Mucosa of descending colon (tissue), 3 donors: ENCODE measurements around the gene SMG1. TPM values are rescaled to one million over a fixed set of nuclear protein-coding genes. Genes with fewer than 3 reads are reported as not detected.

Experiments
- ATAC-seq: fragments of 200-7000 bp; cut with Tn5 transposase; one replicate; pipeline ENCODE4 v1.9.1; 2020; ENCODE audit warnings: mild to moderate bottlenecking, moderate library complexity
- DNase-seq, 3 donors: peaks; one replicate each; pipeline ENCODE4 v3.0.0-alpha.2; 2020
- H3K36me3 ChIP-seq: fragments of 200-600 bp; one replicate; pipeline ENCODE4 v1.8.0; 2021; ENCODE audit warnings: low read depth, mild to moderate bottlenecking
- H3K4me1 ChIP-seq: fragments of 200-600 bp; one replicate; pipeline ENCODE4 v1.8.0; 2021; ENCODE audit warnings: low read depth, mild to moderate bottlenecking
- H3K4me3 ChIP-seq: fragments of 200-600 bp; one replicate; pipeline ENCODE4 v1.8.0; 2021; ENCODE audit warnings: mild to moderate bottlenecking
- H3K9me3 ChIP-seq: fragments of 200-600 bp; one replicate; pipeline ENCODE4 v1.8.0; 2021; ENCODE audit warnings: mild to moderate bottlenecking
- CTCF ChIP-seq: fragments of 200-600 bp; IDR thresholded peaks from one replicate; pipeline ENCODE4 v1.8.0; 2022; ENCODE audit warnings: antibody characterized with exemption, mild to moderate bottlenecking
- intact Hi-C, 2 donors: fragments of 100-400 bp; cut with DNase I in 1 of 2; cut with micrococcal nuclease in 1 of 2; formaldehyde crosslinking; loops; one replicate each; pipeline versions ENCODE4 v1.11.0 to v1.11.1; 2022; cut with DNase I, micrococcal nuclease
- total RNA-seq, 3 donors: library from RNA; stranded (reverse); fragmentation: NEBNext Ultra II Directional in 2 of 3; extraction: Animal tissue kit (Norgen Biotek cat#: 25700) in 2 of 3; gene quantifications; one replicate each; pipeline versions ENCODE4 v1.2.1 to v1.2.4, GENCODE V29; 2021 to 2023
- donor health status: DM: no; HTN: no; CAD: no; lungs with moderate emphysema.
- donor health status: DM: no; HTN: no; CAD: no.
- donor health status: DM: no; HTN: yes; CAD: no.

The SMG1 gene
- total RNA-seq, 3 donors from 2014 or later, result 94.8 to 147 (median 126) TPM

- TF ChIP-seq CTCF, result no peak
- intact Hi-C loops, result no loop called here
Observed at GRCh38 chr16:18941471-18941870, 15.3 kb upstream of the SMG1 start.

GRCh38 chr16:18938986-18939385 is 12.8 kb upstream of the SMG1 start:
- ATAC-seq (no peak), DNase-seq (no peak)
- Histone ChIP-seq H3K4me1 (peaks cover 9% of the 10 kb centered on the region), H3K4me3 (no peak overlapping the region), H3K36me3 (no peaks in the 10 kb centered on the region), H3K9me3 (no peaks in the 10 kb centered on the region)
- intact Hi-C loops, result no loop called here
- TF ChIP-seq CTCF, result no peak

More at GRCh38 chr16:18941471-18941870, 15.3 kb upstream of the SMG1 start:
- no peaks in the 10 kb centered on the region for H3K9me3 ChIP-seq
- ATAC-seq (no peak), DNase-seq (no peak)
- no peak overlapping the region for H3K4me3 ChIP-seq
- no peaks in the 10 kb centered on the region for H3K36me3 ChIP-seq
- H3K4me1 ChIP-seq, result peaks cover 9% of the 10 kb centered on the region

GRCh38 chr16:18937390-18937789 is 11.2 kb upstream of the SMG1 start:
- H3K4me1 ChIP-seq, result peaks cover 7% of the 10 kb centered on the region
- no peak overlapping the region for H3K4me3 ChIP-seq
- intact Hi-C loops, result no loop called here
- H3K36me3 ChIP-seq, result no peaks in the 10 kb centered on the region
- ATAC-seq (peak; percentile 51), DNase-seq (no peak)
- no peaks in the 10 kb centered on the region for H3K9me3 ChIP-seq
- no peak for TF ChIP-seq CTCF

GRCh38 chr16:18936727-18937340 is 10.6 kb upstream of the SMG1 start:
- peak; percentile 48 for ATAC-seq
- no peak for DNase-seq
- Histone ChIP-seq H3K9me3 (no peaks in the 10 kb centered on the region), H3K36me3 (no peaks in the 10 kb centered on the region), H3K4me3 (no peak overlapping the region), H3K4me1 (peaks cover 2% of the 10 kb centered on the region)
- no peak for TF ChIP-seq CTCF
- intact Hi-C loops, result no loop called here

GRCh38 chr16:18933501-18933900 is 7.3 kb upstream of the SMG1 start:
- intact Hi-C loops, result no loop called here
- DNase-seq (no peak), ATAC-seq (no peak)
- H3K9me3 ChIP-seq, result no peaks in the 10 kb centered on the region
- no peak overlapping the region for H3K4me3 ChIP-seq
- TF ChIP-seq CTCF, result no peak
- no peaks in the 10 kb centered on the region for H3K36me3 ChIP-seq
- H3K4me1 ChIP-seq, result no peaks in the 10 kb centered on the region
